T-helper 2 cell treated with Interferon-gamma antibody and Interleukin-4, amounts not matched to agents 5 μg/mL and 100 μg/mL, for 36 hours (primary cell): ENCODE results near the gene PHACTR1.
A peak's percentile ranks its signal among the peaks of the same experiment; 100 is the strongest.

Experiments used
- DNase-seq: peaks from one replicate; pipeline ENCODE4 v3.0.0; 2021; ENCODE audit warnings: low spot score
- H3K27ac Mint-ChIP-seq: one replicate; pipeline ENCODE4 v1.8.0; 2021; ENCODE audit warnings: mild to moderate bottlenecking, mixed read lengths
- H3K27me3 Mint-ChIP-seq: one replicate; pipeline ENCODE4 v1.8.0; 2021; ENCODE audit warnings: low read depth, mixed read lengths
- H3K36me3 Mint-ChIP-seq: one replicate; pipeline ENCODE4 v1.8.0; 2021; ENCODE audit warnings: low read depth, mixed read lengths
- H3K4me1 Mint-ChIP-seq: one replicate; pipeline ENCODE4 v1.8.0; 2021; ENCODE audit warnings: low read depth, mixed read lengths
- H3K4me3 Mint-ChIP-seq: one replicate; pipeline ENCODE4 v1.8.0; 2022; ENCODE audit warnings: mild to moderate bottlenecking, moderate library complexity, mixed read lengths
- H3K9me3 Mint-ChIP-seq: one replicate; pipeline ENCODE4 v1.8.0; 2021; ENCODE audit warnings: mixed read lengths

PHACTR1 gene

GRCh38 chr6:13262302-13263230 is 546.0 kb downstream of the PHACTR1 start:
- Mint-ChIP-seq H3K27ac (no peak overlapping the region), H3K9me3 (no peaks in the 10 kb centered on the region), H3K4me1 (peaks cover 13% of the 10 kb centered on the region), H3K36me3 (no peaks in the 10 kb centered on the region), H3K4me3 (no peak overlapping the region), H3K27me3 (peaks cover 5% of the 10 kb centered on the region)
- DNase-seq: no peak

DNA sequence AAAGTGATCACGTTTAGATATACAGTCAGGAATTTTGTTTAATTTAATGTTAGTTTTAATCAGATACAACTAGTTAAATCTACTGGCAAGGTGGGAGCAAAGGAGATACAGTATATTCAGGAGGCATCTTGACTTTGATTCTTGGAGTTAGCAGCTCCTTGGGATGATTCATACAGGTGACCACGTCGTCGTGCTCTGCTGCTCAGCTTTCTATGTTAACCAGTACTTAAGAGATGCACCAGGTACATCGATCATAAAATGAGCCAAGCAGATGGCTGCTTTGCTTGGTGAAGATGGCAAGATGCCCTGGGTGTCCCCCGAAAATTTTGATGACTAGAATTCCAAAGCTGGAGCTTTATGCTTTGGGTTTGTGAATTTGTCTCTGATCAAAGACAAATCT is 547.1 kb downstream of the PHACTR1 start:
- H3K9me3 Mint-ChIP-seq: no peaks in the 10 kb centered on the region
- peaks cover 5% of the 10 kb centered on the region for H3K27me3 Mint-ChIP-seq

GRCh38 chr6:13267142-13267651 is 550.6 kb downstream of the PHACTR1 start:
- no peaks in the 10 kb centered on the region for H3K9me3 Mint-ChIP-seq
- no peaks in the 10 kb centered on the region for H3K36me3 Mint-ChIP-seq
- H3K27ac Mint-ChIP-seq: no peak overlapping the region
- peak; percentile 17 for DNase-seq
- H3K27me3 Mint-ChIP-seq: peaks cover 6% of the 10 kb centered on the region
- peaks cover 8% of the 10 kb centered on the region for H3K4me1 Mint-ChIP-seq
- no peak overlapping the region for H3K4me3 Mint-ChIP-seq

More for the DNA sequence above, 547.1 kb downstream of the PHACTR1 start:
- Mint-ChIP-seq H3K4me3 (no peak overlapping the region), H3K36me3 (no peaks in the 10 kb centered on the region), H3K27ac (no peak overlapping the region), H3K4me1 (peaks cover 13% of the 10 kb centered on the region)
- no peak for DNase-seq

DNA sequence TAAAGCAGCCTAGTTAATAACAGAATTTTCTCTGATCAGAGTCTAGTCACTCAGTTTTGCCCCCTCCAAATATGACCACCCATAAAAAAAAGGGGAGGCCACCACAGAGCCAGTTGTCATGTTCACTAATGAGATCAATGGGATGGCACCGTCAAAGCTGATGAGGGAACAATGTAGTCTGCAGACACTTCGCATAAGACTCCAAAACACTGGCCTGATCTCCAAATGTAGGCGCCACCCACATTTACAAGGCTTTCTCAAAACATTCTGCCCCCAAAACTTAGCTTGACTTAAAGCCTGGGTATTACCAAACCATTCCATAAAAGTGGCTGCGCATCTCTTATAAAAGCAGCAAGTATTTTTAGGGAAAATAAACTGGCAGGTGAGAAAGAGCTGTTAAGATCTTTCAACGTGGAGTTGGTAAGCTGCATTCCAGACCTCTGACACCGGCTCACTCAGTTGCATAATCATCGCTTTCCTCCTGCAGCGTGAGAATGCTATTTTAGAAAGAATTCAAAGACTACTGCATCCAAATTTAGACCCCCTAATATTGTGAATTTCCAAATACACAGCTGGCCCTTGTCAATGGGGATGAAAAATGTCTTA is 552.4 kb downstream of the PHACTR1 start:
- H3K4me3 Mint-ChIP-seq: no peak overlapping the region
- H3K9me3 Mint-ChIP-seq: no peaks in the 10 kb centered on the region
- no peaks in the 10 kb centered on the region for H3K36me3 Mint-ChIP-seq
- H3K4me1 Mint-ChIP-seq: peaks cover 16% of the 10 kb centered on the region
- no peak for DNase-seq
- no peak overlapping the region for H3K27ac Mint-ChIP-seq
- H3K27me3 Mint-ChIP-seq: peaks cover 3% of the 10 kb centered on the region

DNA sequence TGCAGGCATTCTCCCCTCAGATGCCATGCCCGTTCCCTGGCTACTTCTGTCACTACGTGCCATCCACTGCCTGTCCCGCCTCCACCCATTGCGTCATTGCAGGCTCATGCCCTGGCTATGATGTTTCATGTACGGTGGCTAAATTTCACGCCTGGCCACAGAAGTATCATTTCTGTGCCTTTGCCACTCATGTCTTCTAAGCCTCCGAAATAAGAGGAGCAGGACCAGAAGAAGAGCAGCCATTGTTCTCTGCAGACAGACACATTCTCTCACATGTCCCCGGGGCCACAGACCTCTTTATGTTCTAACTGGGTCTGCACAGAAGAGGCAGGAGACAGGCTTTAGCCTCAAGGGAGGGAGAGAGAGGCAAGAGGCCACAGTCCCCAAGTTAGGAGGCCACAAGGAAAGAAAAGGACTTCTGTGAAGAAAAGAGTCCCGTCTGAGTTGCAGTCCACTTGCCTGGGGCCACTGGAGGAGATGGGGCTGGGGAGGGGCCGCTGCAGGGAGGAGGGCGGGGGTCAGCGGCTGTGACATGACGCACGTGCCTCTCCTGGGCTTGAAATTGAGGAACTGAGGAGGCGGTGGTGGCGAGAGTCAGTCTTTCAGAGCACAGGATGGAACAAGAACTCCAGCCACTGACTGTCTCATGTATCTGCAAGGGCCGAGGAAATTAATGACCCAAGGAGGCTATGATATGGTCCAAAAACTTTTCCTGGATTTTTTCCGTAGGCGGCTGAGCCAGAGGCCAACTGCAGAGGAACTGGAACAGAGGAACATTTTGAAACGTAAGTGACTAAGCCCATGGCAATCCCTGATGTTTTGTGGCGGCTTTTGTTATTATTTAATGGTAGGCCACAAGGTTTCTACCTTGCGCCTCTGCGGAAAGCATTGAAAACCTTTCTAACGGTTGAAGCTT is 555.8 kb downstream of the PHACTR1 start:
- Mint-ChIP-seq H3K27me3 (peaks cover 3% of the 10 kb centered on the region), H3K27ac (no peak overlapping the region)

DNA sequence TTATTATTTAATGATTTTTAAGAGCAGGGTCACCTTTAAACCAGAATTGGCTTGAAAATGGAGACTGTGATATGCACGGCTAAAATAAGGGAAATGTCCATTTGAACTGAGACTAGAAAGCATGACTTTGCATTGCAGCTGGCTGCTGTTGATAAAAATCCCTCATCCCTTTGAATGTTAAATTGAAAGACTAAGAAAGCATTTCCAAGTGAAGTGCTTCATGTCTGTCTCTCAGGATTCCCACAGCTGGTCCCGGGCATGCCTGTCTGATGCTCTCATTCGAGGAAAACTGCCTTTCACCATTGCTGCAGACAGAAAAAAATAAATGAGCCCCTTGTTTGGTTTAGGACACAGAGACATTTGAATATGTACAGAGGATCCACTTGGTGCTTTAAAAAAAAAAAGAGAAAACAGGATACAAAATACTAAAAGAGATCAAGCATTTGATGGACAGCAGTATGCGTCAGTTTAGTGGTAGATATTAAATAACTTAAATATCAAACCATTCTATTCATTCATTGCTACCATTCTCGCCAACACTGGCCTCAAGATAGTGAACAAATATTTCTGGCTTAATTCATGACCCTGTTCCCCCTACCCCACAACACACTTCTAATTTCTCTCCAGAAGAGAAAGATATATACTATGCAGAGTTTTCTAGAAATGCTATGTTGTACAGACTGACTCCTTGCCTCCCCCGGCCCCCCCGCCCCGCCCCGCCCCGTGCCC is 556.8 kb downstream of the PHACTR1 start:
- Mint-ChIP-seq H3K36me3 (no peaks in the 10 kb centered on the region), H3K27me3 (peaks cover 3% of the 10 kb centered on the region), H3K4me1 (peaks cover 12% of the 10 kb centered on the region), H3K9me3 (no peaks in the 10 kb centered on the region), H3K27ac (no peak overlapping the region), H3K4me3 (no peak overlapping the region)
- no peak for DNase-seq

More for the DNA sequence above, 555.8 kb downstream of the PHACTR1 start:
- no peak overlapping the region for H3K4me3 Mint-ChIP-seq
- no peaks in the 10 kb centered on the region for H3K36me3 Mint-ChIP-seq
- H3K9me3 Mint-ChIP-seq: no peaks in the 10 kb centered on the region
- peaks cover 14% of the 10 kb centered on the region for H3K4me1 Mint-ChIP-seq
- DNase-seq: no peak

GRCh38 chr6:13273931-13274706 is 557.6 kb downstream of the PHACTR1 start:
- Mint-ChIP-seq H3K27me3 (peaks cover 3% of the 10 kb centered on the region), H3K27ac (peak overlapping the region; percentile 24), H3K36me3 (no peaks in the 10 kb centered on the region), H3K4me3 (peak overlapping the region; percentile 57), H3K9me3 (no peaks in the 10 kb centered on the region), H3K4me1 (peaks cover 12% of the 10 kb centered on the region)
- peak; percentile 67 for DNase-seq

DNA sequence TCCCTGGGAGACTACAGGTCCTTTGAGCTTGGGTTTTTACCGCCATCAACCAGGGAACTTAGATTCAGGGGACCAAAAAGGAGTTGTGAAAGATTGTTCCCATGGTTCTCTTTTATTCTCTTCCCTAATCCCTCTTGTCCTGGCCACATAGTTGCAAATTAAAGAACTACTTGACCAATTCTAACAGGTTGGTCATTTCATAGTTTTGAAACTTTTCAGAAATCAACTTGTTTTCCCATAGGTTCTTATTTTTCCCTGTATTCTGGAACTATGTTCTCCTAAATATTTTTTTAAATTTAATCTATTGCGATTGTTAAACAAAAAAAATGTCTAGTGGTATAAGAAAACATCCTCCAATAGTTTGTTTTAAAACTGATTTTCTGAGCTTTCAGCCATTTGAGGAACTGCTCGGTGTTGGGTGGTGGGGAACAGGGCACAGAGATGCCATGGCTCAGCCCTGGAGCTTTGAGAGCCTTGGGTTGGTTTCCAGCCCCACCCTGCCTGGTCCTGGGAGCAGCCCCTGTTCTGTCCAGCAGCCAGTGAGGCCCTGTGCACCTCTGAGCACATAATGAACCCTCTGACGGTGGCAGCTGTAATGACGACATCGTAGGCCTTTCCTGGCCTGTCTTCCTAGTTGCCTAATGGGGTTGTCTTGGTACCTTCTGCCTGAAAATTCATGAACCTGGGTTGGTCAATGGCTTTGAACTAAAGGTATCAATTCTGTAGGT is 558.3 kb downstream of the PHACTR1 start:
- no peak overlapping the region for H3K27ac Mint-ChIP-seq
- no peaks in the 10 kb centered on the region for H3K36me3 Mint-ChIP-seq
- H3K27me3 Mint-ChIP-seq: peaks cover 3% of the 10 kb centered on the region
- no peak for DNase-seq
- H3K4me3 Mint-ChIP-seq: no peak overlapping the region
- no peaks in the 10 kb centered on the region for H3K9me3 Mint-ChIP-seq
- peaks cover 12% of the 10 kb centered on the region for H3K4me1 Mint-ChIP-seq

GRCh38 chr6:13275435-13275989 is 558.9 kb downstream of the PHACTR1 start:
- H3K36me3 Mint-ChIP-seq: no peaks in the 10 kb centered on the region
- H3K4me3 Mint-ChIP-seq: no peak overlapping the region
- H3K27me3 Mint-ChIP-seq: peaks cover 3% of the 10 kb centered on the region
- DNase-seq: no peak
- no peaks in the 10 kb centered on the region for H3K9me3 Mint-ChIP-seq
- no peak overlapping the region for H3K27ac Mint-ChIP-seq
- H3K4me1 Mint-ChIP-seq: peaks cover 12% of the 10 kb centered on the region

GRCh38 chr6:13277231-13277630 is 560.7 kb downstream of the PHACTR1 start:
- Mint-ChIP-seq H3K27ac (no peak overlapping the region), H3K27me3 (peaks cover 2% of the 10 kb centered on the region)

DNA sequence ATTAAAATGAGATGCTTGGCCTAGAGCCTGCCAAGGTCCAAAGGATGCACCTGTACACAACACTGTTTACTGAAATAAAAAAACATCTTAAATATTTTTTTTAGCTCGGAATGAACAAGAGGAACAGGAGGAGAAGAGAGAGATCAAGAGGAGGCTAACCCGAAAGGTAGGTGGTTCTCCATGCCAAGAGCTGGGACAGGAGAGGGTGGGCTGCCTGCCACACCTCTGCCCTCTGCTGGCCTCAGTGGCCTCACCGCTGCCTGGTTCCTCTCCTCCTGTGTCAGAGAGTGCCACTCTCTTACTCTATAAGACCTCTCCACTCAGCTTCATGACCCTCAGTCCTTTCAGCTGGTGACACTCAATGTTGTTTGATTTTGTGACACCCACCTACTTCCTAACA is 561.6 kb downstream of the PHACTR1 start:
- Mint-ChIP-seq H3K36me3 (no peaks in the 10 kb centered on the region), H3K27ac (no peak overlapping the region), H3K4me3 (no peak overlapping the region), H3K9me3 (no peaks in the 10 kb centered on the region), H3K27me3 (no peaks in the 10 kb centered on the region), H3K4me1 (peaks cover 11% of the 10 kb centered on the region)
- DNase-seq: no peak

More at GRCh38 chr6:13277231-13277630, 560.7 kb downstream of the PHACTR1 start:
- Mint-ChIP-seq H3K4me3 (no peak overlapping the region), H3K36me3 (no peaks in the 10 kb centered on the region), H3K9me3 (no peaks in the 10 kb centered on the region), H3K4me1 (peaks cover 12% of the 10 kb centered on the region)
- no peak for DNase-seq

DNA sequence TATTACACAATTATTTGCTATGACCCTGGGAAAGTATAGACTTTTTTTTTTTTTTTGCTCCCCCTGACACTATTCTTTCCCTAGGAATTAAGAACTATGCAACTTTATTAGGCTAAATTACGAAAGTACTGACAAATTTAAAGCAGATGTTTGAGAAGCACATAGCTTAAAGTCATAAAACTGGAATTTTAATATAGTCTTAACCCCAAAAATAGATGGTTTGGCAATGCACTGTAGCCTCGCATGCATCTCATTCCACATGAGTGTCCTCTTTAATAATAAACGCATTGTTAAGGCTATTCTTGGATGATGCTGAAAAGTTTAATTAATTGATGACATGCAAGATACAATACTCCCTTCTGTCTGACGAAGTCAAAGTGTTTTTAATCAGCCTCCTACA is 562.4 kb downstream of the PHACTR1 start:
- Mint-ChIP-seq H3K27me3 (no peaks in the 10 kb centered on the region), H3K4me1 (peaks cover 4% of the 10 kb centered on the region), H3K36me3 (no peaks in the 10 kb centered on the region), H3K4me3 (no peak overlapping the region), H3K9me3 (no peaks in the 10 kb centered on the region), H3K27ac (no peak overlapping the region)
- no peak for DNase-seq
